ENCODE data around the gene C9orf43.

C9orf43 gene

DNA sequence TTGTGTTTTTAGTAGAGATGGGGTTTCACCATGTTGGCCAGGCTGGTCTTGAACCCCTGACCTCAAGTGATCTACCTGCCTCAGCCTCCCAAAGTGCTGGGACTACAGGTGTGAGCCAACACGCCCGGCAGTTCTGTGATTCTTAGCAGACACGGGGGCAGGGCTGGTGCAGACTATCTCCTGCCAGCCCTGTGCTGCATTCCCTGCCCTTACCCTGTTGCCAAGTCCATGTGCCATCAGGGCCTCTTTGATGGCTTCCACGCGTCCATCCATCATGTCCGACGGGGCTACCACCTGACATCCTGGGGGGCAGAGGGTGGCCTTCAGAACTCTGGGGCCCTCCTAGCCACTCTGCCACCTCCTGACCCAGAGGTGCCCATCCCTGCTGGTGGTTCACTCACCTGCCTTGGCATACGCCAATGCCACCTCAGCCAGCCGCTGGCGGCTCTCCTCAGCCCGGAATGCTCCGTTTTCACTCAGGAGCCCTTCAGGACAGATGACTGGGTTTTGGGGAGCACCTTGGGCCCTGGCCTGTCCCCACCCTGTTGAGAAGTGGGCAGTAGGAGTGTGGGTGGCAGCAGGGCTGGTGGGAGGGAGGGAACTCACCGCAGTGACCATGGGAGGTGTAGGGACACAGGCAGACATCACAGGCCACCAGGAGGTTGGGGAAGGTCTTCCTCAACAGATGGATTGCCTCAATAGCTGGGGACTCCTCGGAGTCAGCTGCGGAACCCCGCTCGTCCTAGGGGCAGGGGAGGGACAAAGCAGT lies 20.2 kb upstream of the C9orf43 start:
- H3K9ac ChIP-seq (ENCODE audit: low read length) = no peak overlapping the region
- H3K14ac ChIP-seq (ENCODE audit: low read length) = no peak overlapping the region
- H3K27ac ChIP-seq (ENCODE audit: low read depth, low read length) = no peak overlapping the region
- DNase-seq = no peak
- H3K9me3 ChIP-seq (ENCODE audit: insufficient read depth, low read depth, low read length) = peaks cover 7% of the 10 kb centered on the region
- H4K8ac ChIP-seq (ENCODE audit: low read depth, low read length) = no peak overlapping the region
- no peak overlapping the region for H2BK5ac ChIP-seq (ENCODE audit: low read depth, low read length, poor library complexity)
- WGBS (ENCODE audit: extremely low coverage, insufficient coverage, insufficient read length) = no CpG with 5 or more reads among the region's 17 CpGs
- H2BK120ac ChIP-seq (ENCODE audit: insufficient read depth, low read length, poor library complexity) = no peak overlapping the region
- H3K36me3 ChIP-seq (ENCODE audit: control insufficient read depth in 1 of 2, insufficient read depth in 2 of 2, low read length in 2 of 2) = peaks cover 41 to 47% of the 10 kb centered on the region in 2 experiments
- H3K18ac ChIP-seq (ENCODE audit: low read length) = no peak overlapping the region
- no peak overlapping the region for H2AFZ ChIP-seq (ENCODE audit: insufficient read depth, low read length, poor library complexity)
- H4K91ac ChIP-seq (ENCODE audit: low read depth, low read length) = no peak overlapping the region
- H2BK12ac ChIP-seq (ENCODE audit: low read length) = no peak overlapping the region
- no peak overlapping the region for H3K4me2 ChIP-seq (ENCODE audit: low read length)
- no peaks in the 10 kb centered on the region for H3K79me2 ChIP-seq (ENCODE audit: control insufficient read depth, insufficient read depth, low read length, poor library complexity)
- H3K4me3 ChIP-seq (ENCODE audit: low read depth, low read length) = no peak overlapping the region
- H3K23ac ChIP-seq (ENCODE audit: low read length) = no peak overlapping the region
- no peak overlapping the region for H4K12ac ChIP-seq (ENCODE audit: low read depth, low read length)
- peaks cover 0 to 6% of the 10 kb centered on the region in 2 experiments for H3K4me1 ChIP-seq (ENCODE audit: control insufficient read depth in 1 of 2, insufficient read depth in 2 of 2, low read length in 2 of 2)
- no peak overlapping the region for H2AK5ac ChIP-seq (ENCODE audit: low read length)
- H3K4ac ChIP-seq (ENCODE audit: low read depth, low read length) = no peak overlapping the region
- H3K27me3 ChIP-seq (ENCODE audit: insufficient read depth, low read length) = no peaks in the 10 kb centered on the region
- H3K79me1 ChIP-seq (ENCODE audit: low read length) = no peaks in the 10 kb centered on the region

DNA sequence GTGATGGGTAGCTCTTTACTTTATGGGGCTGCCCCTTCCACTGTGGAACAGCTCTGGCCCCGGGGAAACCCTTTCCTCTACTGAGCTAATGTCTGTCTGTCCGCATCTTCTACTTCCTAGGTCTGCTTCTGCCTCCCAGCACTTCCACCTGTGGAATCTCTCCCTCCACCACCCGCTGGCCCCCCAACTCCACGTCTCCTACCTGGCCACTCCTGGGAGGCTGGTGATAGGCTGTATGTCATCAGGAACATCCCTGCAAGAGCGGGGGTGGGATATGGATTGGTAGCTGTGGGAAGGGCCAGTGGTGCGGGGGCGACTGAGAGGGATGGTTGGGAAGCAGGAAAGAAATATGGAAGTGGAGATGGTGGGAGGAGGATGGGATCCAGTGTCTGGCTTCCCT lies 18.6 kb upstream of the C9orf43 start:
- Histone ChIP-seq H3K36me3 (ENCODE audit: control insufficient read depth in 1 of 2, insufficient read depth in 2 of 2, low read length in 2 of 2) (peaks cover 41 to 47% of the 10 kb centered on the region in 2 experiments), H2BK12ac (ENCODE audit: low read length) (no peak overlapping the region), H3K14ac (ENCODE audit: low read length) (no peak overlapping the region), H3K18ac (ENCODE audit: low read length) (no peak overlapping the region), H2AK5ac (ENCODE audit: low read length) (no peak overlapping the region), H3K9me3 (ENCODE audit: insufficient read depth, low read depth, low read length) (peaks cover 6% of the 10 kb centered on the region), H3K79me2 (ENCODE audit: control insufficient read depth, insufficient read depth, low read length, poor library complexity) (no peaks in the 10 kb centered on the region), H3K4me3 (ENCODE audit: low read depth, low read length) (no peak overlapping the region), H4K12ac (ENCODE audit: low read depth, low read length) (no peak overlapping the region), H3K23ac (ENCODE audit: low read length) (no peak overlapping the region), H3K27ac (ENCODE audit: low read depth, low read length) (no peak overlapping the region), H3K79me1 (ENCODE audit: low read length) (no peaks in the 10 kb centered on the region), H2BK120ac (ENCODE audit: insufficient read depth, low read length, poor library complexity) (no peak overlapping the region), H3K4me2 (ENCODE audit: low read length) (no peak overlapping the region), H4K8ac (ENCODE audit: low read depth, low read length) (no peak overlapping the region), H4K91ac (ENCODE audit: low read depth, low read length) (no peak overlapping the region), H2AFZ (ENCODE audit: insufficient read depth, low read length, poor library complexity) (no peak overlapping the region), H3K4ac (ENCODE audit: low read depth, low read length) (no peak overlapping the region), H3K9ac (ENCODE audit: low read length) (no peak overlapping the region), H2BK5ac (ENCODE audit: low read depth, low read length, poor library complexity) (no peak overlapping the region), H3K4me1 (ENCODE audit: control insufficient read depth in 1 of 2, insufficient read depth in 2 of 2, low read length in 2 of 2) (peaks cover 3 to 9% of the 10 kb centered on the region in 2 experiments), H3K27me3 (ENCODE audit: insufficient read depth, low read length) (no peaks in the 10 kb centered on the region)
- no CpG with 5 or more reads among the region's 7 CpGs for WGBS (ENCODE audit: extremely low coverage, insufficient coverage, insufficient read length)
- no peak for DNase-seq

DNA sequence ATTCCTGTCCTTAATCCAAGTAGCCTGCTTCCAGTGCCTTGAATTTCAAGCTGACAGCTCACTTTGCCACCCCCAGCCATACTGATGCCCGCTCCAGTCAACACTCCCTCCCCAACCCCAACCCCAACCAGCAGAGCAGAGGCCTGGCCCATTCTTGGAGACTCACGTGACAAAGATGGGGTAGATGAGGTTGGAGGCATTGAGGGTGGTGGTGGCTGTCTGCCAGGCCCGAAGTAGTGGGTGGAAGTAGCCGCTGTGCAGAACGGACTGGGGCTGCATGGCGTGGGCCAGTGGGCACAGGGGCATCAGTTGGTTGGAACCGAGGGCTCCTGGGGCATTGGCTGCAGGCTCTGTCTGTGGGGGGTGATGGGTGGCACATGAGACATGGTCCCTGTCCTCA lies 17.3 kb upstream of the C9orf43 start:
- H3K27me3 ChIP-seq (ENCODE audit: insufficient read depth, low read length) = no peaks in the 10 kb centered on the region

DNA sequence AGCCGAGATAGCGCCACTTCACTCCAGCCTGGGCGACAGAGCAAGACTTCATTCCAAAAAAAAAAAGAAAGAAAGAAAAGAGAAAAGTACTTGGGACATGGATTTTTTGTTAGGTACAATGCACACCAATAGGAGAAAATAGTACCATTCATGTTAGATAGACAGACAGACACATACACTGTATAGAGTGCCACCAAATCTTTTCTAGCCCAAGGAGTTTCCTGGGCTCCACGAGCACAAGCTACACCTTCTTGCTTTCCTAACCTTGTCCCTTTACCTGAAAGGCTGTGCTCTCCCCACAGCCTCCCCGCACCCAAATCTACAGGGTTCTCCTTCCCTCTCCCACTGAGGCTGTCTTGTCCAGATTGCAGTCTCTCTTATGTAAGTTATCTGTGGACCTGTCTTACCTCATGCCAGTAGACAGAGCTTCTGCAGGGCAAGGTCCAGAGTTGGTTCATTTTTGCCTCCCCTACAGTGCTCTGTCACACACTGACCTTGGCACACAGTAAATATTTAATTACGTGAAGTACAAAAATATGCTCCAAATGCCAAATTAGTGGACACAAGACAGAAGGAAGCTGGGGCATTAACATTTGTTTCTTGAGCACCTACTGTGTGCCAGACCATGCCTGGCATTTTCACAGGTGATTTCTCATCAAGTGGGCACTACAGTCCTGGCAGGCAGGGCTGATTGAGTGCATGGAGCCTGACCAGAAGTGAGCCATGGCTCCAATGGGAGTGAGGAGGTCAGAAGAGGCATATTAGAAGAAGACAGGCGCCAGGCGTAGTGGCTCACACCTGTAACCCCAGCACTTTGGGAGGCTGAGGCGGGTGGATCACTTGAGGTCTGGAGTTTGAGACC lies 15.3 kb upstream of the C9orf43 start:
- Histone ChIP-seq H2AFZ (ENCODE audit: insufficient read depth, low read length, poor library complexity) (no peak overlapping the region), H3K79me1 (ENCODE audit: low read length) (peaks cover 4% of the 10 kb centered on the region), H3K36me3 (ENCODE audit: control insufficient read depth in 1 of 2, insufficient read depth in 2 of 2, low read length in 2 of 2) (peaks cover 20 to 26% of the 10 kb centered on the region in 2 experiments), H3K4me2 (ENCODE audit: low read length) (no peak overlapping the region), H2AK5ac (ENCODE audit: low read length) (no peak overlapping the region), H3K79me2 (ENCODE audit: control insufficient read depth, insufficient read depth, low read length, poor library complexity) (no peaks in the 10 kb centered on the region), H4K8ac (ENCODE audit: low read depth, low read length) (no peak overlapping the region), H3K4ac (ENCODE audit: low read depth, low read length) (no peak overlapping the region), H3K18ac (ENCODE audit: low read length) (no peak overlapping the region), H2BK120ac (ENCODE audit: insufficient read depth, low read length, poor library complexity) (no peak overlapping the region), H3K4me3 (ENCODE audit: low read depth, low read length) (no peak overlapping the region), H2BK5ac (ENCODE audit: low read depth, low read length, poor library complexity) (no peak overlapping the region), H3K14ac (ENCODE audit: low read length) (no peak overlapping the region), H4K91ac (ENCODE audit: low read depth, low read length) (no peak overlapping the region), H4K12ac (ENCODE audit: low read depth, low read length) (no peak overlapping the region), H3K27ac (ENCODE audit: low read depth, low read length) (no peak overlapping the region), H3K9me3 (ENCODE audit: insufficient read depth, low read depth, low read length) (no peaks in the 10 kb centered on the region), H3K4me1 (ENCODE audit: control insufficient read depth in 1 of 2, insufficient read depth in 2 of 2, low read length in 2 of 2) (peaks cover 15 to 24% of the 10 kb centered on the region in 2 experiments), H3K27me3 (ENCODE audit: insufficient read depth, low read length) (no peaks in the 10 kb centered on the region), H3K23ac (ENCODE audit: low read length) (no peak overlapping the region), H2BK12ac (ENCODE audit: low read length) (no peak overlapping the region), H3K9ac (ENCODE audit: low read length) (no peak overlapping the region)
- no peak for DNase-seq
- no CpG with 5 or more reads among the region's 9 CpGs for WGBS (ENCODE audit: extremely low coverage, insufficient coverage, insufficient read length)

More for the DNA sequence above, 17.3 kb upstream of the C9orf43 start:
- Histone ChIP-seq H4K91ac (ENCODE audit: low read depth, low read length) (no peak overlapping the region), H3K27ac (ENCODE audit: low read depth, low read length) (no peak overlapping the region), H2AK5ac (ENCODE audit: low read length) (no peak overlapping the region), H3K18ac (ENCODE audit: low read length) (no peak overlapping the region), H3K4me1 (ENCODE audit: control insufficient read depth in 1 of 2, insufficient read depth in 2 of 2, low read length in 2 of 2) (peaks cover 5 to 12% of the 10 kb centered on the region in 2 experiments), H2BK120ac (ENCODE audit: insufficient read depth, low read length, poor library complexity) (no peak overlapping the region), H3K9me3 (ENCODE audit: insufficient read depth, low read depth, low read length) (peaks cover 5% of the 10 kb centered on the region), H3K79me2 (ENCODE audit: control insufficient read depth, insufficient read depth, low read length, poor library complexity) (no peaks in the 10 kb centered on the region), H3K4me3 (ENCODE audit: low read depth, low read length) (no peak overlapping the region), H3K36me3 (ENCODE audit: control insufficient read depth in 1 of 2, insufficient read depth in 2 of 2, low read length in 2 of 2) (peaks cover 35 to 42% of the 10 kb centered on the region in 2 experiments), H3K4ac (ENCODE audit: low read depth, low read length) (no peak overlapping the region), H4K8ac (ENCODE audit: low read depth, low read length) (no peak overlapping the region), H3K4me2 (ENCODE audit: low read length) (no peak overlapping the region), H3K23ac (ENCODE audit: low read length) (no peak overlapping the region), H2BK5ac (ENCODE audit: low read depth, low read length, poor library complexity) (no peak overlapping the region), H2BK12ac (ENCODE audit: low read length) (no peak overlapping the region), H4K12ac (ENCODE audit: low read depth, low read length) (no peak overlapping the region), H2AFZ (ENCODE audit: insufficient read depth, low read length, poor library complexity) (no peak overlapping the region), H3K14ac (ENCODE audit: low read length) (no peak overlapping the region), H3K79me1 (ENCODE audit: low read length) (peaks cover 2% of the 10 kb centered on the region), H3K9ac (ENCODE audit: low read length) (no peak overlapping the region)
- no peak for DNase-seq
- no CpG with 5 or more reads among the region's 7 CpGs for WGBS (ENCODE audit: extremely low coverage, insufficient coverage, insufficient read length)
